K562 (cell line): ENCODE measurements around the gene JAKMIP1. TPM values are rescaled to one million over a fixed set of nuclear protein-coding genes. Genes with fewer than 3 reads are reported as not detected.

Source experiments
- ATAC-seq: fragments of 200-7000 bp; cut with Tn5 transposase; 3 replicates; pipeline ENCODE4 v1.9.1; 2020; ENCODE audit warnings: moderate library complexity
- BruUV-seq: library from RNA; stranded (reverse); fragments of 400-500 nt; replicated peaks from 2 replicates; lab custom pipeline; 2021; lab: Mats Ljungman, UMichigan
- CTCF ChIA-PET: fragments of 300-600 bp; formaldehyde crosslinking; extraction: SDS; loops from one replicate; lab custom pipeline; 2021; ENCODE audit warnings: low intra/inter-chr PET ratio; lab: Yijun Ruan, JAX
- POLR2A ChIA-PET: fragments of 300-600, 350-650 bp; sonication (Branson Sonifier 250); formaldehyde crosslinking; extraction: SDS; loops from one replicate; lab custom pipeline; 2021; ENCODE audit warnings: antibody characterized with exemption, inconsistent platforms; lab: Yijun Ruan, JAX
- DNase-seq, 4 experiments: peaks; one replicate each; pipeline versions ENCODE4 v3.0.0 to v3.0.0-alpha.2; 2011 to 2018; ENCODE audit warnings: low spot score in 3 of 4, mixed read lengths in 3 of 4; ENCODE audit errors: extremely low read depth in 1 of 4
- FAIRE-seq: peaks from 2 replicates; lab custom pipeline; 2011; peaks lifted over from hg19 to GRCh38; lab: Jason Lieb, UNC
- H2AFZ ChIP-seq: 2 replicates; pipeline ENCODE4 v1.6.0; 2011; ENCODE audit warnings: low read depth, low read length, control low read depth, inconsistent platforms
- H3K27ac ChIP-seq: fragments of 200-600 bp; 3 replicates; pipeline ENCODE4 v1.8.0; 2011; ENCODE audit warnings: low read depth, mild to moderate bottlenecking, control low read depth, inconsistent platforms, low read length, moderate library complexity, mixed read lengths; ENCODE audit errors: extremely low read depth
- H3K27me3 ChIP-seq, 2 experiments: fragments of 300-600 bp in 1 of 2; 2 replicates in 1 of 2; 3 replicates in 1 of 2; pipeline versions ENCODE4 v1.6.0 to v1.8.0; 2011; ENCODE audit warnings: inconsistent platforms in 2 of 2, low read length in 2 of 2, mild to moderate bottlenecking in 1 of 2, mixed read lengths in 1 of 2, moderate library complexity in 1 of 2; ENCODE audit not compliant: control insufficient read depth in 2 of 2, insufficient read depth in 2 of 2
- H3K36me3 ChIP-seq: fragments of 300-600 bp; 3 replicates; pipeline ENCODE4 v1.8.0; 2011; ENCODE audit warnings: mild to moderate bottlenecking, low read length, inconsistent platforms; ENCODE audit not compliant: control insufficient read depth, insufficient read depth
- H3K4me1 ChIP-seq, 2 experiments: fragments of 200-600 bp in 1 of 2; replicated peaks in 1 of 2; 2 replicates in 1 of 2; 3 replicates in 1 of 2; pipeline versions ENCODE4 v1.5.1 to v1.8.0; 2011; ENCODE audit warnings: inconsistent platforms in 2 of 2, low read length in 2 of 2, mild to moderate bottlenecking in 1 of 2, mixed read lengths in 1 of 2, moderate library complexity in 1 of 2; ENCODE audit not compliant: control insufficient read depth in 2 of 2, insufficient read depth in 2 of 2
- H3K4me2 ChIP-seq: 2 replicates; pipeline ENCODE4 v1.6.1; 2011; ENCODE audit warnings: low read length, control low read depth, inconsistent platforms, mixed read lengths; ENCODE audit not compliant: insufficient read depth
- H3K4me3 ChIP-seq: fragments of 200-600 bp; sonication (generic), shearing (Covaris generic); 2 replicates; pipeline ENCODE4 v1.5.1; 2016; ENCODE audit warnings: control low read depth, inconsistent platforms
- H3K79me2 ChIP-seq: fragments of 200-600 bp; 3 replicates; pipeline ENCODE4 v1.8.0; 2011; ENCODE audit warnings: low read length, inconsistent platforms; ENCODE audit not compliant: control insufficient read depth, insufficient read depth
- H3K9ac ChIP-seq, 2 experiments: 2 replicates each; pipeline versions ENCODE4 v1.6.0 to v1.6.1; 2011; ENCODE audit warnings: low read depth in 2 of 2, low read length in 2 of 2, control low read depth in 1 of 2, inconsistent platforms in 1 of 2, mild to moderate bottlenecking in 1 of 2, mixed read lengths in 1 of 2; ENCODE audit not compliant: insufficient read depth in 1 of 2
- H3K9me1 ChIP-seq: one replicate; pipeline ENCODE4 v1.6.0; 2011; ENCODE audit warnings: inconsistent platforms, mild to moderate bottlenecking, low read length, moderate library complexity; ENCODE audit not compliant: control insufficient read depth, insufficient read depth
- H3K9me3 ChIP-seq: replicated peaks from 2 replicates; pipeline ENCODE4 v1.5.1; 2011; ENCODE audit warnings: low read depth, low read length, inconsistent platforms; ENCODE audit not compliant: control insufficient read depth, insufficient read depth
- H4K20me1 ChIP-seq: replicated peaks from 2 replicates; pipeline ENCODE4 v1.6.1; 2011; ENCODE audit warnings: low read length, inconsistent platforms, mixed read lengths; ENCODE audit not compliant: control insufficient read depth, insufficient read depth
- ZKSCAN1 ChIP-seq: fragments of 150-350 bp; IDR thresholded peaks from 2 replicates; pipeline ENCODE4 v1.6.1; 2016; ENCODE audit warnings: low read depth, low read length
- WGBS: fragments of 100-300 bp; shearing (Covaris generic); methylation state at CpG from one replicate; pipeline ENCODE4 v1.1.6; 2016; ENCODE audit warnings: low coverage, mixed read lengths; ENCODE audit not compliant: insufficient coverage; ENCODE audit errors: missing lambda C conversion rate; 5-methylcytosine and 5-hydroxymethylcytosine counted together
- in situ Hi-C: fragments of 300-500 bp; cut with MboI; formaldehyde crosslinking; loops from 4 replicates; pipeline ENCODE4 v1.15.0; 2018; ENCODE audit warnings: inconsistent platforms, mixed read lengths
- intact Hi-C: fragments of 100-400 bp; cut with micrococcal nuclease; formaldehyde crosslinking; loops from 2 replicates; pipeline ENCODE4 v1.14.2; 2022
- polyA plus RNA-seq, 8 experiments: library from polyadenylated mRNA; depleted of rRNA in 4 of 8; stranded (reverse) in 5 of 8; unstranded in 3 of 8; fragments of >200 nt; fragmentation: Nextera tagmentation in 2 of 8; fragmentation: Illumina TruSeq in 1 of 8; extraction: Ambion mirVana in 2 of 8; extraction: Trizol in 1 of 8; gene quantifications; 2 replicates each; pipeline versions ENCODE4 v1.2.1 to v1.2.3, GENCODE V29; 2011 to 2014; ENCODE audit warnings: inconsistent platforms in 1 of 8, missing spikeins in 1 of 8
- total RNA-seq, 7 experiments: library from RNA; depleted of rRNA in 6 of 7; stranded (reverse); fragments of >200 nt in 6 of 7; fragmentation: Illumina TruSeq in 2 of 7; extraction: Trizol in 2 of 7; gene quantifications; 2 replicates each; pipeline versions ENCODE4 v1.2.1 to v1.2.3, GENCODE V29; 2011 to 2021; ENCODE audit warnings: low replicate concordance in 1 of 7
- TF ChIP-seq, protein P1 (sequence below): sonication (generic); formaldehyde crosslinking; IDR thresholded peaks from 2 replicates; pipeline ENCODE4 v1.5.0; 2020; ENCODE audit warnings: missing genetic modification reagents
- TF ChIP-seq, protein P2 (sequence below): fragments of 450-650 bp; IDR thresholded peaks from one replicate; pipeline ENCODE4 v1.6.1; 2018; ENCODE audit warnings: mild to moderate bottlenecking, moderate library complexity; ENCODE audit not compliant: partially characterized antibody

The JAKMIP1 gene
- total and polyA plus RNA-seq, 9 of the 15 experiments (the other 6 are each of a cell fraction or from before 2014, with no cell fraction given) = not detected

DNA sequence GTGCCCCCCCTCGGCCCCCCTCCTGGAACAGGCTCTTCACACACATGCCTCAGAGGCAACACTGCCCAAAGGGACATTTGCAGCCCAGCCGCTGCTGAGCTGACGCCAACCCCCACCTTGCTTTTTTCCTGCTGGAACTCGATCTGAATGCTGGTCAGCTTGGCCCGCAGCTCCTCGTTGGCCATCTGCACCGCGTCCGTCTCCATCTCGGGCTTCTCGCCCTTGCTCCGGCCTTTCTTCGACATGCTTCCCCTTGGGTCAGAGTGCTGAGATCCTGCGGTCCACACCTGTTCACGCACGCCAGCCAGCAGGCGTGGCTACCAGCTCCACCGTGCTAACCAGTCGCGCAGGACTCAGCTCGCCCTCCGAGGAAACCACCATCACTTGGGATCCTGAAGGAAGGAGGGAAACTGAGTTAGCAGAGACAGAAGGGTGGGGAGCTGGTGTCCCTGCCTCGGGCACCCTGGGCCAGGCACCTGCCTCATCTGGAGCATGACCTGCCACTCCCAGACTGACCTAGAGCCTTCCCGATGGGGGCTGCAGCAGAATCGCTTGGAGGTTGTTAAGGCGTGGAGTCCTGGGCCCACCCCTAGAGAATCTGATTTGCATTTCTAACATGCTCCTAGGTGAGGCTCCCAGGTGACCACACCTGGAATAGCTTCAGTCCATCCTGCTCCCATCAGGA, 87.6 kb downstream of the JAKMIP1 start:
- TF ChIP-seq, protein P1, sequence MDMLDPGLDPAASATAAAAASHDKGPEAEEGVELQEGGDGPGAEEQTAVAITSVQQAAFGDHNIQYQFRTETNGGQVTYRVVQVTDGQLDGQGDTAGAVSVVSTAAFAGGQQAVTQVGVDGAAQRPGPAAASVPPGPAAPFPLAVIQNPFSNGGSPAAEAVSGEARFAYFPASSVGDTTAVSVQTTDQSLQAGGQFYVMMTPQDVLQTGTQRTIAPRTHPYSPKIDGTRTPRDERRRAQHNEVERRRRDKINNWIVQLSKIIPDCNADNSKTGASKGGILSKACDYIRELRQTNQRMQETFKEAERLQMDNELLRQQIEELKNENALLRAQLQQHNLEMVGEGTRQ (CRISPR knock-in tag) = no peak
- TF ChIP-seq, protein P2, sequence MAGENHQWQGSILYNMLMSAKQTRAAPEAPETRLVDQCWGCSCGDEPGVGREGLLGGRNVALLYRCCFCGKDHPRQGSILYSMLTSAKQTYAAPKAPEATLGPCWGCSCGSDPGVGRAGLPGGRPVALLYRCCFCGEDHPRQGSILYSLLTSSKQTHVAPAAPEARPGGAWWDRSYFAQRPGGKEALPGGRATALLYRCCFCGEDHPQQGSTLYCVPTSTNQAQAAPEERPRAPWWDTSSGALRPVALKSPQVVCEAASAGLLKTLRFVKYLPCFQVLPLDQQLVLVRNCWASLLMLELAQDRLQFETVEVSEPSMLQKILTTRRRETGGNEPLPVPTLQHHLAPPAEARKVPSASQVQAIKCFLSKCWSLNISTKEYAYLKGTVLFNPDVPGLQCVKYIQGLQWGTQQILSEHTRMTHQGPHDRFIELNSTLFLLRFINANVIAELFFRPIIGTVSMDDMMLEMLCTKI = no peak
- TF ChIP-seq ZKSCAN1 = no peak
- TF ChIP-seq, all 486 proteins: peak for 0
- no peaks in the 10 kb centered on the region for H3K9me1 ChIP-seq
- in situ Hi-C loops = no loop called here
- 1% methylated on average over 24 of the region's 26 CpGs for WGBS
- H3K9ac ChIP-seq = no peak overlapping the region
- intact Hi-C loops = no loop called here
- H3K27me3 ChIP-seq = peaks cover 0 to 34% of the 10 kb centered on the region in 2 experiments; a peak in 2 of 5 replicates
- no peak for DNase-seq
- ChIA-PET POLR2A (no interaction called here), CTCF (no interaction called here)
- no peak overlapping the region for H3K4me2 ChIP-seq
- H4K20me1 ChIP-seq = peaks cover 13% of the 10 kb centered on the region; the same call in 1 of the 2 replicates
- BruUV-seq = no TSS peak
- no peaks in the 10 kb centered on the region for H3K79me2 ChIP-seq
- H3K27ac ChIP-seq = no peak overlapping the region
- H3K4me1 ChIP-seq = no peaks in the 10 kb centered on the region; a peak in 1 of 5 replicates
- no peak for ATAC-seq
- H3K4me3 ChIP-seq = no peak overlapping the region
- no peak for FAIRE-seq
- H2AFZ ChIP-seq = no peak overlapping the region
- H3K9me3 ChIP-seq = no peaks in the 10 kb centered on the region
- H3K36me3 ChIP-seq = no peaks in the 10 kb centered on the region
